GM12872 (cell line): Measurements from ENCODE around the gene MON2.
A peak's percentile ranks its signal among the peaks of the same experiment; 100 is the strongest.

Experiments used
- TF ChIP-seq, protein P1 (sequence below): IDR thresholded peaks from 3 replicates; pipeline ENCODE4 v1.5.1; 2011; ENCODE audit warnings: low read depth, mild to moderate bottlenecking, low read length, moderate library complexity; ENCODE audit not compliant: insufficient read depth

The MON2 gene

DNA sequence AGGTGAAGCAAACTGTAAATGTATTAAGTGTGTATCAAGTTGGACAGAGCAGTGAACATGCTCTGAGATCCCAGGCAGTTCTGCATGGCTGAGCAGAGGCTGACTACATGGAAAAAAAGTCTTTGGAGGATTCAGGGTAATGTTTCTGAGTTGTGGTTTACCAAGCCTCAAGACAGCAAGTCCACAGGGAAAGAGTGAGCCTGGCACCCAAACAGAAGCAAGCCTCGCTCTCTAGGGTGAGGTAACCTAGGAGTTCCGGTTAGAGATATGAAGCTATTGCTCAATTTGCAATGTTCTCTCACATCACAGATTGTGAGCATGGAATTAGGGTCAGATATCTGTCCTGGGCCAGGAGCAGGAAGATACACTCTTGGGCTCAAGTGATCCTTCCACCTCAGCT is 158.6 kb downstream of the MON2 start:
- TF ChIP-seq, protein P1, sequence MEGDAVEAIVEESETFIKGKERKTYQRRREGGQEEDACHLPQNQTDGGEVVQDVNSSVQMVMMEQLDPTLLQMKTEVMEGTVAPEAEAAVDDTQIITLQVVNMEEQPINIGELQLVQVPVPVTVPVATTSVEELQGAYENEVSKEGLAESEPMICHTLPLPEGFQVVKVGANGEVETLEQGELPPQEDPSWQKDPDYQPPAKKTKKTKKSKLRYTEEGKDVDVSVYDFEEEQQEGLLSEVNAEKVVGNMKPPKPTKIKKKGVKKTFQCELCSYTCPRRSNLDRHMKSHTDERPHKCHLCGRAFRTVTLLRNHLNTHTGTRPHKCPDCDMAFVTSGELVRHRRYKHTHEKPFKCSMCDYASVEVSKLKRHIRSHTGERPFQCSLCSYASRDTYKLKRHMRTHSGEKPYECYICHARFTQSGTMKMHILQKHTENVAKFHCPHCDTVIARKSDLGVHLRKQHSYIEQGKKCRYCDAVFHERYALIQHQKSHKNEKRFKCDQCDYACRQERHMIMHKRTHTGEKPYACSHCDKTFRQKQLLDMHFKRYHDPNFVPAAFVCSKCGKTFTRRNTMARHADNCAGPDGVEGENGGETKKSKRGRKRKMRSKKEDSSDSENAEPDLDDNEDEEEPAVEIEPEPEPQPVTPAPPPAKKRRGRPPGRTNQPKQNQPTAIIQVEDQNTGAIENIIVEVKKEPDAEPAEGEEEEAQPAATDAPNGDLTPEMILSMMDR = no peak

DNA sequence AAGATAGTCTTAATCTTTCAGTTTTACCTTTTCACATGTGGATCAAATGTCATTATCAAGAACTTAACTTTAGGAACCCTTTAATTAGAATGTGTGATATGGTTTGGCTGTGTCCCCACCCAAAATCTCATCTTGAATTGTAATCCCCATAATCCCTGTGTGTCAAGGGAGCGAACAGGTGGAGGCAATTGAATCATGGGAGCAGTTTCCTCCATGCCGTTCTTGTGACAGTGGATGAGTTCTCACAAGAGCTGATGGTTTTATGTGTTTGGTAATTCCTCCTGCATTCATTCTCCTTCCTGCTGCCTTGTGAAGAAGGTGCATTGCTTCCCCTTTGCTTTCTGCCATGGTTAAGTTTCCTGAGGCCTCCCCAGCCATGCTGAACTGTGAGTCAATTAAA is 160.6 kb downstream of the MON2 start:
- TF ChIP-seq, protein P1 = no peak

DNA sequence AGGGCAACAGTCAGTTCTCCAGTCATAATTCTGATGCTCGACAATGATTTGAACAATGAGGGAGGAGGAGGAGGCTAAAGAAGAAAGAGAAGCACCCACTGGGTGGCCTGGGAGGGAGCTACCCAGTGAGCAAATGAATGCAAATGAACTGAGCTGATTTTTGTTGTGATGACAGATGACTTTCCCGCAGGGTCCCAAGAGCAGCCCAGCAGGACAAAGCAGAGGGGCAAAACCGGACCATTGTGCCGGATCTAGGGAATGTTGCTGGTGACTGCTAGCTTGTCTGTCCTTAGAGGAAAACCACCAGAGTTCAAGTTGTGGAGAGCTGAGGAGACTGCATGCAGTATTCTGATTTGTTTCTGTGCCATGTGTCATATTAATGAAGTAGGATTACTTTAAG is 162.8 kb downstream of the MON2 start:
- TF ChIP-seq, protein P1 = no peak

DNA sequence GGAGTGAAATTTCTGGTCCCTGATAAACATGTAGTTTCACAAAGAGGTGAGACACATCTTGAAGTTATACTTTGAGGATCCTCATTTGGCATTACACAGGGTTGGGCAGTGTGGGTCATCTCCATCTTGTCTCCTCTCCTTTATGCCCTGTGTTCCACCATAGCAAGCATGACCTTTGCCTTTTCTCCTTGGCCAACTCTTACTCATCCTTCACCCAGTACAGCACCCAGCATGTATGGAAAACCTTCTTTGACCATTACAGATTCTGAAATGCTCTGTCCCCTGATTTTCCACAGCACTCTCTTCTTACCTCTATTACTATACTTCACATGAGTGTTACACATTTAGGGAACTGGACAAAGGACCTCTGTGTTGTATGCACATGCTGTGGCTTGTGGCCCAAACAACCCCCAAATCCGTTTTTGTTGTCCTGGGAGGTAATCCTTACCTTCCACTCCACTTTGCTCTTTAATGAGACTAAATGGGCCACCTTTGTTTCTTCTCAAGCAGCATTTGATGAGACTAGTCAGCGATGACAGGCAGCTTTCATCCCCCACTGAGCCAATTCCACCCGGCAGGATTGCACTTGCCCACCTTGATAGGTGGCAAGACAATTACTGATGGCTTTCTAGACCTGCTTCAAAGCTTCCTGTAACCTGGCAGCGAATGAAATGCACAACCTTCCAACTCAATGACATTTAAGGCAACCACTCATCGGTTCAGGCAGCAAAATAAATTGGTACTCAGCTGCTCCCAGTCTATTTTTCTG is 163.5 kb downstream of the MON2 start:
- TF ChIP-seq, protein P1 = no peak

DNA sequence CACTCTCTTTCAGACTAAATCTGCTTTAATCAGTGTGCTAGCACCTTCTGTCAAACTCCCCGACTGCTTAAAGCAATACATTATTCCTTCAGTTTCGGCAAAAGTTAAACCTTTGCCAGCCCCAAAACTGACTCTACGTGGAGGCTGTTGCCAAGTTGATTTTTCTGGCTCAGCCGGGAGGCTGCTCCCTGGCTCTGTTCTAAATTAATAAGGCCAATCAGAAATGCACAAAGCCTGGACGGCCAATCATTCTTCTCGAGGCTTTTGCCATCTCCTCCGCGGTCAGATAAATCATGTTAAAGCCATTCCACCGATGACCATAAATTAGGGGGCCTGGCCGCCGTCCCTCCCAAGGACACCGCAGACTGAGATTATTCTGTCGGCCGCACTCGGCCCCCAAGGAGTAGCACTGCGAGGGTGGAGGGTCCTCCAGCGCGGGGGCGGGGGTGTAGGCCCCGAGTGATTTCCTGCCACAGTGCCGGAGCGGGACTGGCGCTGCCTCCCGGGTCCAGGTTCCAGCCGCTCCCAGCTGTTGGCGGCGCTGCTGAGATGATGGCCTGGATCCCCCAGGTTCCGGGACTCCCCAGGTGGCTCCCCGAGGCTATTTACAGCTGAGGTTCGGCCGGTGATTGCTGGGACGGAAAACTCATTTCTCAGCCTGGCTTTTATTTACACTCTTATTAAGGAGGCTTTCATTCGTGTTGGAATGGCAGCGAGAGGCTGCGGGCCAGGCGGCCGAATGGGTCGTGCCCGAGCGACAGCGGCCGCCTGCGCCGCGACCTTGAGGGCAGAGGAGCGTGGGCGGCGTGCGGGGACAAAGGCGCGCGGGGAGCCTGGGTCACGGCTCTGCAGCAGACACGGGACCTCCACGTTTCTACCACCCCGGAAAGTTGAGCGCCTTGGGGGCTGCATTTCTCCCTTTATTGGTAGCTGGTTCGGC is 165.1 kb downstream of the MON2 start:
- TF ChIP-seq, protein P1 = peak; percentile 32; the same call in 2 of the 3 replicates

DNA sequence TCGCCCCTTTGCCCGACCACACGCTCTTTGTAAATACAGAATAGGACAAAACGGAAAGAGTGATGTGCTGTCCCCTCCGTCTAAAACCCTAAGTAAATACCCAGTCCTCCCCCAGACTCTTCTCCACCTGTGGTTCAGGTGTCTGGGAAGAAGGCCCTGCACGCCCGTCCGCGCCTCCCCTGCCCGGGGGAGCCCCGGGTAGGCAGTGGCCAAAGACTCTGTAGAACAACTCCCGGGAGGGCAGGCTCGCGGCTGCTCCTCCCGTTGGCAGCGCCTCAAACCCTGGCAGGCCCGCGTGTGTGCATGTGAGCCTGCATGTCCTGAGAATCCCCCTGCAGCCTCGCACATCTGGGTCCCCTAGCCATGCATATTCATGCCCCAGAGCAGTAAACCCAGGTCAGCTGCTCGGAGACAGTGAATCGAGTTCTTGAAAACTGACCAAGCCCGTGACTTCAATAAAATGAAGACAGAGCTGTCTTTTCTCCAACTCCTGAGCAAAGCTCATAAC is 165.8 kb downstream of the MON2 start:
- TF ChIP-seq, protein P1 = no peak

DNA sequence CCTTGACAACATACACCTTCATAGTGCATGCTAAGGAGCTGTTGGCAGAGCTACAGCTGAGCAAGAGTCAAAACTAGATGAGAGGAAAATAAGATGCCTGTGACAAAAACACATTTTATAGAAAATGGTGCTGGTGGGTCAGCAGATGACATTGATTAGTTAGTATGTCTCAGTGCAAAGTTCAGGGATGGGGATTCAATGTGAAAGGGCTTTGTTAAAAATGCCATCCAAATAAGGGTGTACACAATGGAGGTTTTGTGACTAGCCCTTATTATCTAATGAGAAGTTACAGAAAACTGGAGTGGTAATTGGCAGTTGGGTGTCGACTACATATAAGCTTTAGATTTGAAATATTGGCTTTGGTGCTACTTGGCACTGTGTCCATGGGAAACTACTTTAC is 169.0 kb downstream of the MON2 start:
- TF ChIP-seq, protein P1 = no peak
